DOHH2 (cell line): Measurements from ENCODE around the gene SPRR2F.

Experiments
- EZH2phosphoT487 ChIP-seq: fragments of 200-600 bp; sonication (generic); IDR thresholded peaks from 2 replicates; pipeline ENCODE4 v1.6.1; 2017; ENCODE audit warnings: borderline replicate concordance, mild to moderate bottlenecking, antibody characterized with exemption, low read length, moderate library complexity, mixed read lengths
- TF ChIP-seq, protein P1 (sequence below): fragments of 200-600 bp; sonication (generic); IDR thresholded peaks from one replicate; pipeline ENCODE4 v1.5.1; 2014; ENCODE audit warnings: antibody characterized with exemption, mild to moderate bottlenecking, low read depth, low read length; ENCODE audit not compliant: poor library complexity, severe bottlenecking

DNA sequence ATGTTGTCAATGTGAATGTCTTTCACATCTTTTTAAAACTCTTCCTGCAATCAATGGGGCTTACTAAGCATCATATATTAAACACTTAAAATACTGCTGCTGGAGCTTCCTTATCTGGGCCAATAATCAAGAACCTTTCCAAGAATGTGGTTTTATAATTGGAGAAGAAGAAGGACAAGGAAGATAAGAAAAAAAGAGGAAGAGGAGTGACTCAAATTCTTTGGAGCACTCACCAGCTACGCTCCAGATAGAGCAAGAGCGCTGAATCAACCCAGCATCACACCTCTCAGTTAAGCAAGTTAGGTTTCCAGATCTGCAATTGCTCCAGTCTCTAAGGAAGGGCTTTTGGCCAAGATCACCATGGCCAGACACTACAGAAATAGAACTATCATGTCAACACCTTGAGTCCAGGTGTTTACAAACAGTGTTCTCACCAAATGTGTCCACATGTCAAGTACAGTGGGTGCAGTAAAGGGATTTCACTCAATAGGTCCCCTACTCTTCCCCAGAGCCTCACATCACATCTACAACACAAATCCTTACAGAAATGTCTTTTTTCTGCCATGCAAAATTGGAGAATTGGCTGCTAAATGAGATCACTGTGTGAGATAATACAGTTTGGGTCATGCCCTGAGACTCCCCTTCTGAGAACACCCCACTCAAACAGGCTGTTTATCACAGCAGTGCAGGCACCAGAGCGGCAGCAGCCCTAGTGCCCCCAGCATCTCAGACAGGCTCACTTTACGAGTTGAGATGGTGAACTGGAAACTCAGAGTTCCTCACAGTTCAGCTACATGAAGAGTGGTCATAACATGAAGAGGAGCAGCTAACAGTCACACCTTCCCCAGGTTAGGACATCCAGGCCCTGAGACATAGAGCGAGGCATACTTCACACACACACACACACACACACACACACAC, 40.2 kb downstream of the SPRR2F start:
- TF ChIP-seq, protein P1, sequence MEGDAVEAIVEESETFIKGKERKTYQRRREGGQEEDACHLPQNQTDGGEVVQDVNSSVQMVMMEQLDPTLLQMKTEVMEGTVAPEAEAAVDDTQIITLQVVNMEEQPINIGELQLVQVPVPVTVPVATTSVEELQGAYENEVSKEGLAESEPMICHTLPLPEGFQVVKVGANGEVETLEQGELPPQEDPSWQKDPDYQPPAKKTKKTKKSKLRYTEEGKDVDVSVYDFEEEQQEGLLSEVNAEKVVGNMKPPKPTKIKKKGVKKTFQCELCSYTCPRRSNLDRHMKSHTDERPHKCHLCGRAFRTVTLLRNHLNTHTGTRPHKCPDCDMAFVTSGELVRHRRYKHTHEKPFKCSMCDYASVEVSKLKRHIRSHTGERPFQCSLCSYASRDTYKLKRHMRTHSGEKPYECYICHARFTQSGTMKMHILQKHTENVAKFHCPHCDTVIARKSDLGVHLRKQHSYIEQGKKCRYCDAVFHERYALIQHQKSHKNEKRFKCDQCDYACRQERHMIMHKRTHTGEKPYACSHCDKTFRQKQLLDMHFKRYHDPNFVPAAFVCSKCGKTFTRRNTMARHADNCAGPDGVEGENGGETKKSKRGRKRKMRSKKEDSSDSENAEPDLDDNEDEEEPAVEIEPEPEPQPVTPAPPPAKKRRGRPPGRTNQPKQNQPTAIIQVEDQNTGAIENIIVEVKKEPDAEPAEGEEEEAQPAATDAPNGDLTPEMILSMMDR: no peak
- no peak for TF ChIP-seq EZH2phosphoT487
